Sigmoid colon (tissue), 4 donors: ENCODE data around the gene LPAR1.

Experiments
- EP300 ChIP-seq, 4 donors: sonication (generic); formaldehyde crosslinking; IDR thresholded peaks; one replicate each; pipeline ENCODE4 v1.6.1; 2017; ENCODE audit warnings: antibody characterized with exemption in 4 of 4
- TF ChIP-seq, protein P1 (sequence below), 4 experiments: fragments of 450-650 bp in 3 of 4; fragments of 200-600 bp in 1 of 4; IDR thresholded peaks; one replicate each; pipeline ENCODE4 v1.5.1; 2016 to 2019; ENCODE audit warnings: antibody characterized with exemption in 4 of 4, mild to moderate bottlenecking in 3 of 4, moderate library complexity in 2 of 4

DNA sequence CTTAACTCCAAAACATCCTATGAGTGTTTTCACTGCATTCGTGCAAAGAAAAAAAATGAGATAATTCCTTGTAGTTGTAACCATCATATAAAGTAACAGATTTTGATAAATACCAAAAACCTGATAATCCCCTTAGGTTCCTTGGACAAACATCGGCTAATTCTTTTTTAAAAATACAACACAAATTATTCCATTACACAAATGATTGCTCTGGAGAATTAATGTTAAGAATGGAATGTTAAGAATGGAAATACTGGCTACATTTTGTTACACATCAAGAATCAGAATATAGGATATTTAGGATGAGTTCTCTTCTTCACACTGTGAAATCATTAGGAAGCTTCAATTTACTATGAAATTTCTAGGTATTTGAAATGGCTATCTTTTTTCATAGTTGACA lies 139.4 kb downstream of the LPAR1 start:
- TF ChIP-seq, protein P1, sequence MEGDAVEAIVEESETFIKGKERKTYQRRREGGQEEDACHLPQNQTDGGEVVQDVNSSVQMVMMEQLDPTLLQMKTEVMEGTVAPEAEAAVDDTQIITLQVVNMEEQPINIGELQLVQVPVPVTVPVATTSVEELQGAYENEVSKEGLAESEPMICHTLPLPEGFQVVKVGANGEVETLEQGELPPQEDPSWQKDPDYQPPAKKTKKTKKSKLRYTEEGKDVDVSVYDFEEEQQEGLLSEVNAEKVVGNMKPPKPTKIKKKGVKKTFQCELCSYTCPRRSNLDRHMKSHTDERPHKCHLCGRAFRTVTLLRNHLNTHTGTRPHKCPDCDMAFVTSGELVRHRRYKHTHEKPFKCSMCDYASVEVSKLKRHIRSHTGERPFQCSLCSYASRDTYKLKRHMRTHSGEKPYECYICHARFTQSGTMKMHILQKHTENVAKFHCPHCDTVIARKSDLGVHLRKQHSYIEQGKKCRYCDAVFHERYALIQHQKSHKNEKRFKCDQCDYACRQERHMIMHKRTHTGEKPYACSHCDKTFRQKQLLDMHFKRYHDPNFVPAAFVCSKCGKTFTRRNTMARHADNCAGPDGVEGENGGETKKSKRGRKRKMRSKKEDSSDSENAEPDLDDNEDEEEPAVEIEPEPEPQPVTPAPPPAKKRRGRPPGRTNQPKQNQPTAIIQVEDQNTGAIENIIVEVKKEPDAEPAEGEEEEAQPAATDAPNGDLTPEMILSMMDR (IDR thresholded peaks at IDR 0.05): no peak
- TF ChIP-seq EP300 (IDR thresholded peaks at IDR 0.05): no peak
